Panc1 (cell line): Measurements from ENCODE around the gene SDS.

Experiments used
- CTCF ChIP-seq: fragments of 450-650 bp; IDR thresholded peaks from 2 replicates; pipeline ENCODE4 v1.5.1; 2017; ENCODE audit warnings: mild to moderate bottlenecking
- POLR2AphosphoS5 ChIP-seq: IDR thresholded peaks from 2 replicates; pipeline ENCODE4 v1.6.1; 2012; ENCODE audit warnings: mild to moderate bottlenecking, low read depth, low read length, moderate library complexity
- REST ChIP-seq, 2 experiments: IDR thresholded peaks; 2 replicates each; pipeline ENCODE4 v1.6.1; 2011 to 2012; ENCODE audit warnings: low read depth in 2 of 2, control low read depth in 1 of 2, low read length in 1 of 2, mild to moderate bottlenecking in 1 of 2, moderate library complexity in 1 of 2; ENCODE audit not compliant: insufficient read depth in 1 of 2
- SIN3A ChIP-seq: IDR thresholded peaks from 2 replicates; pipeline ENCODE4 v1.6.1; 2012; ENCODE audit warnings: low read depth, mild to moderate bottlenecking, low read length, moderate library complexity, borderline replicate concordance; ENCODE audit not compliant: insufficient read depth

- no peak for TF ChIP-seq CTCF
- no peak for TF ChIP-seq REST (IDR thresholded peaks at IDR 0.05; ENCODE audit: insufficient read depth in 1 of 2, low read depth in 2 of 2, low read length in 1 of 2)
- TF ChIP-seq POLR2AphosphoS5: no peak
- no peak for TF ChIP-seq SIN3A
Measured at GRCh38 chr12:113369391-113369985, 34.2 kb downstream of the SDS start.
